Endothelial cell of umbilical vein (primary cell): ENCODE measurements around the gene TMEM205. TPM values are rescaled to one million over a fixed set of nuclear protein-coding genes. Genes with fewer than 3 reads are reported as not detected.

Experiments used
- BruUV-seq: library from RNA; stranded (reverse); fragments of 400-500 nt; replicated peaks from 2 replicates; lab custom pipeline; 2021; lab: Mats Ljungman, UMichigan
- CTCF ChIA-PET: fragments of 300-600, 350-600 bp; sonication (Branson Sonifier 250); formaldehyde crosslinking; loops from one replicate; lab custom pipeline; 2021; ENCODE audit warnings: antibody characterized with exemption, inconsistent platforms; lab: Charles Lee
- POLR2A ChIA-PET: fragments of 300-600, 350-600 bp; sonication (Branson Sonifier 250); formaldehyde crosslinking; loops from one replicate; lab custom pipeline; 2021; ENCODE audit warnings: antibody characterized with exemption, inconsistent platforms; lab: Charles Lee
- DNase-seq: peaks from one replicate; pipeline ENCODE4 v3.0.0-alpha.2; 2011; ENCODE audit warnings: low read depth, low spot score
- FAIRE-seq: peaks from 2 replicates; lab custom pipeline; 2011; peaks lifted over from hg19 to GRCh38; lab: Jason Lieb, UNC
- H2AFZ ChIP-seq: 2 replicates; pipeline ENCODE4 v1.6.0; 2012; ENCODE audit warnings: low read depth, low read length, control low read depth, inconsistent platforms
- H3K27ac ChIP-seq: 2 replicates; pipeline ENCODE4 v1.5.1; 2011; ENCODE audit warnings: low read depth, mild to moderate bottlenecking, control low read depth, low read length, moderate library complexity; ENCODE audit not compliant: insufficient read depth
- H3K27me3 ChIP-seq, 2 experiments: 2 replicates each; pipeline versions ENCODE4 v1.6.0 to v1.6.1; 2011; ENCODE audit warnings: low read length in 2 of 2, mixed read lengths in 1 of 2; ENCODE audit not compliant: control insufficient read depth in 2 of 2, insufficient read depth in 2 of 2
- H3K36me3 ChIP-seq, 2 experiments: 2 replicates in 1 of 2; 3 replicates in 1 of 2; pipeline ENCODE4 v1.5.1; 2011; ENCODE audit warnings: low read length in 2 of 2, mild to moderate bottlenecking in 1 of 2, moderate library complexity in 1 of 2; ENCODE audit not compliant: control insufficient read depth in 2 of 2, insufficient read depth in 2 of 2; ENCODE audit errors: extremely low read depth in 1 of 2
- H3K4me1 ChIP-seq: 3 replicates; pipeline ENCODE4 v1.5.1; 2011; ENCODE audit warnings: mild to moderate bottlenecking, low read length; ENCODE audit not compliant: control insufficient read depth, insufficient read depth; ENCODE audit errors: extremely low read depth
- H3K4me2 ChIP-seq: 2 replicates; pipeline ENCODE4 v1.6.1; 2011; ENCODE audit warnings: low read length, control low read depth, mixed read lengths; ENCODE audit not compliant: insufficient read depth
- H3K4me3 ChIP-seq, 3 experiments: fragments of 200-600 bp in 1 of 3; sonication (generic), shearing (Covaris generic) in 1 of 3; replicated peaks in 1 of 3; 2 replicates each; pipeline ENCODE4 v1.5.1; 2011 to 2016; ENCODE audit warnings: control low read depth in 3 of 3, low read length in 3 of 3, mild to moderate bottlenecking in 2 of 3, inconsistent platforms in 1 of 3, low read depth in 1 of 3, moderate library complexity in 1 of 3; ENCODE audit not compliant: insufficient read depth in 1 of 3
- H3K79me2 ChIP-seq: 2 replicates; pipeline ENCODE4 v1.6.0; 2012; ENCODE audit warnings: low read length, inconsistent platforms; ENCODE audit not compliant: control insufficient read depth, insufficient read depth
- H3K9ac ChIP-seq: replicated peaks from 2 replicates; pipeline ENCODE3; 2011; ENCODE audit warnings: low read length, control low read depth; ENCODE audit not compliant: insufficient read depth; ENCODE audit errors: extremely low read depth
- H3K9me1 ChIP-seq: replicated peaks from 3 replicates; pipeline ENCODE4 v1.6.0; 2011; ENCODE audit warnings: mild to moderate bottlenecking, low read length; ENCODE audit not compliant: control insufficient read depth, insufficient read depth; ENCODE audit errors: extremely low read depth
- H3K9me3 ChIP-seq: replicated peaks from 2 replicates; pipeline ENCODE4 v1.5.1; 2012; ENCODE audit warnings: low read length, inconsistent platforms; ENCODE audit not compliant: control insufficient read depth, insufficient read depth
- H4K20me1 ChIP-seq: replicated peaks from 2 replicates; pipeline ENCODE3; 2011; ENCODE audit warnings: mild to moderate bottlenecking, low read length; ENCODE audit not compliant: control insufficient read depth, insufficient read depth; ENCODE audit errors: extremely low read depth
- FOS ChIP-seq: IDR thresholded peaks from 2 replicates; pipeline ENCODE4 v1.6.1; 2011; ENCODE audit warnings: mild to moderate bottlenecking, low read length, moderate library complexity, borderline replicate concordance; ENCODE audit not compliant: insufficient read depth
- GATA2 ChIP-seq: IDR thresholded peaks from 2 replicates; pipeline ENCODE4 v1.7.0; 2011; ENCODE audit warnings: low read depth, mild to moderate bottlenecking, moderate library complexity, mixed read lengths, low read length; ENCODE audit not compliant: insufficient read length, insufficient read depth
- MYC ChIP-seq: IDR thresholded peaks from one replicate; pipeline ENCODE4 v1.6.1; 2011; ENCODE audit warnings: mild to moderate bottlenecking, low read depth, low read length
- POLR2AphosphoS5 ChIP-seq: IDR thresholded peaks from 2 replicates; pipeline ENCODE4 v1.6.1; 2012; ENCODE audit warnings: low read depth, mild to moderate bottlenecking, control low read depth, low read length, moderate library complexity; ENCODE audit not compliant: insufficient read depth
- dilution Hi-C: fragments of 300-500 bp; cut with MboI; formaldehyde crosslinking; loops from one replicate; pipeline ENCODE4 v1.15.0; 2019; ENCODE audit warnings: low sequenced_read_pairs; ENCODE audit not compliant: extremely low pct_ligation_motif_present
- intact Hi-C: fragments of 100-400 bp; cut with micrococcal nuclease; formaldehyde crosslinking; loops from one replicate; pipeline ENCODE4 v1.10.0; 2022
- polyA plus RNA-seq, 4 experiments: library from polyadenylated mRNA; depleted of rRNA in 3 of 4; stranded (reverse) in 3 of 4; unstranded in 1 of 4; fragments of >200 nt; gene quantifications; 2 replicates each; pipeline versions ENCODE4 v1.2.1 to v1.2.3, GENCODE V29; 2011 to 2012; ENCODE audit warnings: missing spikeins in 1 of 4
- total RNA-seq: library from RNA; stranded (reverse); gene quantifications from 2 replicates; pipeline ENCODE4 v1.2.3, GENCODE V29; 2021
- TF ChIP-seq, protein P1 (sequence below): IDR thresholded peaks from 2 replicates; pipeline ENCODE4 v1.6.1; 2011; ENCODE audit not compliant: insufficient read depth, insufficient read length
- TF ChIP-seq, protein P2 (sequence below), 2 donors: IDR thresholded peaks; 1 replicate in 1 of 2; 2 replicates in 1 of 2; pipeline ENCODE4 v1.5.1; 2011; ENCODE audit warnings: low read length in 2 of 2, mild to moderate bottlenecking in 2 of 2, moderate library complexity in 2 of 2, control low read depth in 1 of 2, inconsistent platforms in 1 of 2, low read depth in 1 of 2; ENCODE audit not compliant: insufficient read depth in 1 of 2; ENCODE audit errors: extremely low read depth in 1 of 2

Gene TMEM205
- total and polyA plus RNA-seq, 2 donors (not counting 3 experiments of a cell fraction or from before 2014, with no cell fraction given), result 57.3 to 345 TPM

DNA sequence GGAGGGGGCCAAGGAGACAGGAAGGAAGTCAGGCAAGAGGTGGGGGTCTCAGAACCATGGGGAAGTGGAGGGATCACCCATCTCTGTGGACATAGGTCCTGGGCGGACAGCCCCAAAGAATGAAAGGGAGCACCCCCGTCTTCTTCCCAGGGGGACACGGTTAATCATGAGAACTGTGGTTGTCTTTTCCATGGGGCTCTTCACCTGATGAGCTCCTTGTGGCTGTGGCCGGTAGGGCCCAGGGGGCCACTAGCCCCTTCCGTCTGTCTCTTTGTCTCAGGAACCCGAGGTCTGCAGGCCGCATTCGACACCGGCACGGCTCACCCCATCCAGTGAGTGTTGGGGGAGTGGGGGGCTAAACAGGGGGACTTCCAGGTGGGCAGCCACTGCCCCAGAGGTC is 17.8 kb upstream of the TMEM205 start:
- no peaks in the 10 kb centered on the region for H3K79me2 ChIP-seq
- dilution Hi-C loops (no loop called here), intact Hi-C loops (no loop called here)
- no peaks in the 10 kb centered on the region for H4K20me1 ChIP-seq
- H3K9me1 ChIP-seq, result no peaks in the 10 kb centered on the region
- H3K36me3 ChIP-seq, result peaks cover 0 to 11% of the 10 kb centered on the region in 2 experiments
- H3K9ac ChIP-seq, result no peak overlapping the region
- H3K9me3 ChIP-seq, result no peaks in the 10 kb centered on the region
- no peak overlapping the region for H3K4me2 ChIP-seq
- no peak overlapping the region for H3K27ac ChIP-seq
- FAIRE-seq (no peak), DNase-seq (no peak)
- CTCF ChIA-PET, result interaction anchor here (1.3 kb wide), 1 partner anchor 70 kb away, joined by 6 read pairs; no protein-coding TSS in a partner anchor
- H3K4me3 ChIP-seq, result no peak overlapping the region
- POLR2A ChIA-PET, result no interaction called here
- no TSS peak for BruUV-seq
- no peaks in the 10 kb centered on the region for H3K4me1 ChIP-seq
- no peaks in the 10 kb centered on the region for H3K27me3 ChIP-seq
- H2AFZ ChIP-seq, result no peak overlapping the region
- no peak for TF ChIP-seq POLR2AphosphoS5
- TF ChIP-seq MYC, result no peak
- TF ChIP-seq, protein P1, sequence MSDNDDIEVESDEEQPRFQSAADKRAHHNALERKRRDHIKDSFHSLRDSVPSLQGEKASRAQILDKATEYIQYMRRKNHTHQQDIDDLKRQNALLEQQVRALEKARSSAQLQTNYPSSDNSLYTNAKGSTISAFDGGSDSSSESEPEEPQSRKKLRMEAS, result no peak
- no peak for TF ChIP-seq FOS
- TF ChIP-seq GATA2, result no peak
- TF ChIP-seq, protein P2, sequence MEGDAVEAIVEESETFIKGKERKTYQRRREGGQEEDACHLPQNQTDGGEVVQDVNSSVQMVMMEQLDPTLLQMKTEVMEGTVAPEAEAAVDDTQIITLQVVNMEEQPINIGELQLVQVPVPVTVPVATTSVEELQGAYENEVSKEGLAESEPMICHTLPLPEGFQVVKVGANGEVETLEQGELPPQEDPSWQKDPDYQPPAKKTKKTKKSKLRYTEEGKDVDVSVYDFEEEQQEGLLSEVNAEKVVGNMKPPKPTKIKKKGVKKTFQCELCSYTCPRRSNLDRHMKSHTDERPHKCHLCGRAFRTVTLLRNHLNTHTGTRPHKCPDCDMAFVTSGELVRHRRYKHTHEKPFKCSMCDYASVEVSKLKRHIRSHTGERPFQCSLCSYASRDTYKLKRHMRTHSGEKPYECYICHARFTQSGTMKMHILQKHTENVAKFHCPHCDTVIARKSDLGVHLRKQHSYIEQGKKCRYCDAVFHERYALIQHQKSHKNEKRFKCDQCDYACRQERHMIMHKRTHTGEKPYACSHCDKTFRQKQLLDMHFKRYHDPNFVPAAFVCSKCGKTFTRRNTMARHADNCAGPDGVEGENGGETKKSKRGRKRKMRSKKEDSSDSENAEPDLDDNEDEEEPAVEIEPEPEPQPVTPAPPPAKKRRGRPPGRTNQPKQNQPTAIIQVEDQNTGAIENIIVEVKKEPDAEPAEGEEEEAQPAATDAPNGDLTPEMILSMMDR (IDR thresholded peaks at IDR 0.05; ENCODE audit: extremely low read depth in 1 of 2, insufficient read depth in 1 of 2, low read depth in 1 of 2, low read length in 2 of 2), result no peak
